GM18873 (cell line): ENCODE data around the gene PALD1.

Experiments
- ATAC-seq: cut with Tn5 transposase; IDR thresholded peaks from one replicate; pipeline ENCODE4 v1.9.1; 2021; ENCODE audit warnings: mild to moderate bottlenecking, moderate library complexity, moderate number of reproducible peaks; ENCODE audit not compliant: unreplicated experiment, low FRiP score

PALD1 gene

DNA sequence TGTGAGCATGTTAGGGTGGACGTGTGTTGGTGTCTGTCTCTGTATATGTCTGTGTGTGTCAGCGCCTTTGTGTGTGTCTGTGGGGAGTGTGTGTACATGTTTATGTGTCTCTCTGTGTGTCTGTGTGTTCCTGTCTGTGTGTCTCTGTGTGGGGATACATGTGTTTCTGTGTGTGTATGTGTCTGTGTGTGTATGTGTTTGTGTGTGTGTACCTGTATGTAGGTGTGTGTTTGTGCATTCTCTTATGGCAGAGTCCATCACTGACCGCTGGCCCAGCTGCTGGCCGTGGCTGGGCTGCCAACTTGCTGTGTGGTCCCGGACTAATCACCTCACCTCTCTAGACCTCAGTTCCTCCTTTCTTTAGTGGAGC is 54.6 kb downstream of the PALD1 start:
- ATAC-seq: no peak

DNA sequence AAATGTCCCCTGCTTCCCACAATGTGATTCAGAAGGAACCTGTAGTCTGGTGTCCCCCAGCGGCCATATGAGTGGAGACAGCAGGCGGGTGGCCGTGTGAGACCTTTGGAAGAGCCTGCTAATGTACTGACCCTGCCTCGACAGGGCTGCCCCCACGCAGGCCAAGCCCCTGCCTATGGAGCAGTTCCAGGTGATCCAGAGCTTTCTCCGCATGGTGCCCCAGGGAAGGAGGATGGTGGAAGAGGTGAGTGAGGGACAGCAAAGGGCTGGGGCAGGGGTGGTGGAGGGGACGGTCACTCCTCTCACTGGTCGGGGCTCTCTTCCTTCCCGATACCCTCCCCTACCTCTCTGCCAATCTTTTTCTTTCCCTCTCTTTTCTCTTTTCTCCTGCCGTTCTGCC is 55.7 kb downstream of the PALD1 start:
- ATAC-seq: no peak

DNA sequence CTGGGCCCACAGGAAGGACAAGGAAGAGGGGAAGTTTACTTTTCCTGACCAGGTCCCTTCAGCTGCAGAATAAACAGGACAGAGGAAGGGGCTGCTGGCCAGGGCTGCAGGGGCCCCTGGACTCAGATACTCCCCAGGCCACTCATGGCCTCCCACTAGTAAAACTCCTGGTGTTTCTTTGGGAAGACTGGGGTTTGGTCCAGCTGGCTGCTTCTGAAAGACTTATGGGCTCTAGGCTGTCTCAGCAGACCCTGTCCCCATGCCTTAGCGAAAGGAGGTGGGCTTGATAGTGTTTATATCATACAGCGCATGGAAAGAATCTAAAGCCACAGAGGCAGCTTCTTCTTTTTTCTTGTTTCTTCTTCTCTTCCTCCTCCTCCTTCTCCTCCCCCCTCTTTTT is 56.4 kb downstream of the PALD1 start:
- ATAC-seq: no peak

DNA sequence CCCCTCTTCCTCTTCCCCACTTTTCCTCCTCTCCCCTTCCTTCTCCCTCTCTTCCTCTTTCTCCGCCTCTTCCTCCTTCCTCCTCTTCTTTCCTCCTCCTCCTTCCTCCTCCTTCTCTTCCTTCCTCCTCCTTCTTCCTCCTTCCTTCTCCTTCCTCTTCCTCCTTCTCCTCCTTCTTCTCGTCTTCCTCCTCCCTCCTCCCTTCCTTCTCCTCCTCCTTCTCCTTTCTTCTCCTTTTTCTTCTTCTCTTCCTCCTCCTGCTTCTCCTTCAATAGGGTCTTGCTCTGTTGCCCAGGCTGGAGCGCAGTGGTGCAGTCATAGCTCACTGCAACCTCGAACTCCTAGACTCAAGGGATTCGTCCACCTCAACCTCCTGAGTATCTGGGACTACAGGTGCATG is 56.9 kb downstream of the PALD1 start:
- ATAC-seq: no peak

DNA sequence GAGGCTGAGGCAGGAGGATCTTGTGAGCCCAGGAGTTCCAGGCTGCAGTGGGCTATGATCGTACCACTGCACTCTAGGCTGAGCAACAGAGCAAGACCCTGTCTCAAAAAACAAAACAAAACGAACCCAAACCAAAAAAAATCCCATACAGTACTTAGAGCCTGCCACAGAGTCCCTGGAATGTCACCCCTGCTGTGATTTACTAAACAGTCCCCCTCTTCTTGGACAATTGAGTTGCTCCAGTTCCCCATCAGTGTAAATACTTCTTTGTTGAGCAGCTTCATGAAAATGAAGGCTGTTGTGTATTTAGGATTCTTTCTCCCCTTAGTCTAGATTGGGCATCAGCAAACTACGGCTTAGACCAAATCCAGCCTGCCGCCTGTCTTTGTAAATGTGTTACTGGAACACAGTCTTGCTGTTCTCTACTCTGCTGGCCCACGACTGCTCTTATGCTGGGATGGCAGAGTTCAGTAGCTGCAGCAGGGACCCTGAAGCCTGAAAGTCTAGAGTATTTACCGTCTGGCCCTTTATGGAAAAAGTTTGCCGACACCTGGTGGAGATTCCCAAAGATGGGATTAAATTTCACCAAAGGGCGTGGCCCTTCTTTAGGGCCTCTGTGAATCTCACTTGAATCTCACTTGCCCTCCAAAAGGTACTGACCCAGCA is 57.8 kb downstream of the PALD1 start:
- ATAC-seq: no peak

DNA sequence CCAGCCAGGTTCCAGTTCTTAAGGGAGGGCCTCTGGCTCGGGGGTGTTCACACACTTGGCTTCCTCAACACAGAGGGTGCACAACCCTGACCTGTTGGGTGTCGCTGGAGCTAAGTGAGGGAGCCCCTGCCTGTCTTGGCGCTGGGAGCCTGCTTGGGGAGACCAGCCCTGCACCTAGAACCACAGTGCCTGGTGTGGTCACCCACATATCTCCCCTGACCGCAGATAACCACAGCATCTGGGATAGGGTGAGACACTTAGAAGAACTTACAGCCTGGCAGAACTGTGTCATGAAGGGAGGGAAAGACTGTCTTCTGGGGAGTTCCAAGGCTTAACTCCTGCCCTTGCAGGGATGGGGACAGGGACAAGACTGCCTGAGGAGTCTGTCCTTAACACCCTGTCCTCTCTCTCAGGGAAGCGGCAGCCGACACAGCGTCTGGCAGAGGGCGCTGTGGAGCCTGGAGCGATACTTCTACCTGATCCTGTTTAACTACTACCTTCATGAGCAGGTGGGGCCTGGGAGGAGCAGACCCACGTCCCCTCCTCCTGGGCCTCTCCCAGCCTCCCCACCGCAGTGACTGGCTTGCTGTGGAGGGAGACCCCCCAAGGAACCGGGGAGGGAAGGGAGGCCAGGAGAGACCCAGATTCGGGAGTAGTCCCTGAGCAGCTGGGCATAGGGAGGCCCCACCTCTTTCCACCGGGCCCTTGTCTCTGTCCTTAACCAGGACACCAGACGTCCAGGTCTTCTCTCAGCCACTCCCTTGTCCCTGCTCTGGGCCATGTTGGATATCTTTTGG is 59.0 kb downstream of the PALD1 start:
- ATAC-seq: no peak

DNA sequence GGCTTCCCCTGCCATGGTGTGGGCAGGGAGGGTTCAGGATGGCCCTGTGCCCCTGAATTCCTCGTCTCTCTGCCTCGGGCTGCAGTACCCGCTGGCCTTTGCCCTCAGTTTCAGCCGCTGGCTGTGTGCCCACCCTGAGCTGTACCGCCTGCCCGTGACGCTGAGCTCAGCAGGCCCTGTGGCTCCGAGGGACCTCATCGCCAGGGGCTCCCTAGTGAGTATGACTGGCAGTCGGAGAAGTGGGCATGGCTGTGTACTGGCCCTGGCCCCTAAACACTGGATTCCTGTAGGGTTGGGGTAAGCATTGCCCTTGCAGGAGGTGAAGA is 59.6 kb downstream of the PALD1 start:
- ATAC-seq: no peak

DNA sequence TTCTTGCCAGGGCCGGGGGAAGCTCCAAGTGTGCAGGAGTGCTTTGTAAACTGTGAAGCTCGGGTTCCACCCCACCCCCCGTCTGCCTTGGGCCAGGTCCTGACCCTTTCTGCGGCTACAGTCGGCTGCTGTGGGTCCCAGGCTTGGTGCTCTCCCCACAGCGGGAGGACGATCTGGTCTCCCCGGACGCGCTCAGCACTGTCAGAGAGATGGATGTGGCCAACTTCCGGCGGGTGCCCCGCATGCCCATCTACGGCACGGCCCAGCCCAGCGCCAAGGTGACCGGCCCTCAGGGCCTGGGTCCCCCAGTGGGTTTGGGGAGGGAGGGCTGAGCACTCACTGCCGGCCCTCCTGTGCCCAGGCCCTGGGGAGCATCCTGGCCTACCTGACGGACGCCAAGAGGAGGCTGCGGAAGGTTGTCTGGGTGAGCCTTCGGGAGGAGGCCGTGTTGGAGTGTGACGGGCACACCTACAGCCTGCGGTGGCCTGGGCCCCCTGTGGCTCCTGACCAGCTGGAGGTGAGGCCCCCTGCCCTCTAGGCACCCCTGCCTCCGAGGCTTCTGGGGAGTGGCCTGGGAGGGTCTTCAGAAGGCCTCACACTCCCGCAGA is 60.3 kb downstream of the PALD1 start:
- ATAC-seq: no peak

DNA sequence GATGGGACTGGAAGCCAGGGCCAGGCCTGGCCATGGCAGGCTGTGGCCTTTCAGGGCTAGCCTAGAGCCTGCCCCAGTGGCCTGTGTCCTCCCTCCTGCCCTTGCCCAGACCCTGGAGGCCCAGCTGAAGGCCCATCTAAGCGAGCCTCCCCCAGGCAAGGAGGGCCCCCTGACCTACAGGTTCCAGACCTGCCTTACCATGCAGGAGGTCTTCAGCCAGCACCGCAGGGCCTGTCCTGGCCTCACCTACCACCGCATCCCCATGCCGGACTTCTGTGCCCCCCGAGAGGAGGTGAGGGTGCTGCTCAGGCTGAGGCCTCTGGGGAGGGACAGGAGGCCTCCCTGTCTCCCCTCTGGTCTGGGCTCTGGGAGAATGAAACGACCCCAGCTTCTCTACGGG is 60.9 kb downstream of the PALD1 start:
- no peak for ATAC-seq

DNA sequence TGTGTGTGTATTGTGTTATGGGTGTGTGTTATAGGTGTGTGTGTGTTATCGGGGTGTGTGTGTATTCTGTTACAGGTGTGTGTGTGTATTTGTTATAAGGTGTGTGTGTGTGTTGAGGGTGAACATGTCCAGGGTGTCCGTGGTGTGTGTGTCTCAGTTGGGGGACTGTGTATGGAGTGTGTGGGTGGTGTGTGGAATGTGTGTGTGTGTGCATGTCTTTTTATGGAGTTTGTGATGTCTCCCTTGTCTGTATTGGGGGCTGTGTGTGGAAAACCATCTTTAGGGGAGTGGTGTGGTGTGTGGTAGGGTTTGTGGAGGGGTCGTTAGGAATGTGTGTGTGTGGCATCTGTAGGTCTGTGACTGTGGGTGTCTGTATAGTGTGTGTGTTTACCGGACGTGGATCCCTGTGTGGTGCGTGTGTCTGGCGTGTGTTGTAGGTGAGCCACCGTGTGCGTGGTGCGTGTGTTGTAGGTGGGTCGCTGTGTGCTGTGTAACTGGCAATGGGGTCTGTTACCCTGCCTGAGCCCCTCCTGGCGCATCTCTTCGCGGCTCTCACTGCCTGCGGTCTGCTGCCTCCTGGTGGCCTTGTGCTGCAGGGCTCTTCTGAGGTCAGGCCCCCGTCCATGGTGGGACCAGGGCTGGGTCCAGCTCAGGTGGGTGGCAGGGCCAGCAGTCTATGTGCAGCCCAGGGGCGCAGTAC is 61.7 kb downstream of the PALD1 start:
- ATAC-seq: no peak

DNA sequence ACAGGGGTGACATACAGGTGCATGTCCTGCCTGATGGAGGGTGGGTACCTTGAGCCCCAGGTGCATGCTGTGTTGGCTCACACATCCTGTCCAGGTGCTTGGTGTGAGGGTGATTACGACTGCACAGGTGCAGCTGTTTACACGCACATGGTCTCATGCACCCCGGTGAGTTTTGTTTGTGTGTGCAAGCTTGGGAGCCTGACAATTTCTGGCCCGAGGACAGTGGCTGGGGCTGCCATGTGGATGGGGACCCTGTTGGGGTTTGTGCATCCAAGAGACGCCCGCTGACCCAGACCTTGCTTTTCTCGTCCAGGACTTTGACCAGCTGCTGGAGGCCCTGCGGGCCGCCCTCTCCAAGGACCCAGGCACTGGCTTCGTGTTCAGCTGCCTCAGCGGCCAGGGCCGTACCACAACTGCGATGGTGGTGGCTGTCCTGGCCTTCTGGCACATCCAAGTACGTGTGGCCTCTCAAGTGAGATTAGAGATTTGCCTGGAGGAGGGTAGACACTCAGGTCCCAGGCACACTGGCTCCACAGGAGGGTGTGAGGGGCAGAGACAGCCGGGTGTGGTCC is 62.3 kb downstream of the PALD1 start:
- ATAC-seq: no peak

DNA sequence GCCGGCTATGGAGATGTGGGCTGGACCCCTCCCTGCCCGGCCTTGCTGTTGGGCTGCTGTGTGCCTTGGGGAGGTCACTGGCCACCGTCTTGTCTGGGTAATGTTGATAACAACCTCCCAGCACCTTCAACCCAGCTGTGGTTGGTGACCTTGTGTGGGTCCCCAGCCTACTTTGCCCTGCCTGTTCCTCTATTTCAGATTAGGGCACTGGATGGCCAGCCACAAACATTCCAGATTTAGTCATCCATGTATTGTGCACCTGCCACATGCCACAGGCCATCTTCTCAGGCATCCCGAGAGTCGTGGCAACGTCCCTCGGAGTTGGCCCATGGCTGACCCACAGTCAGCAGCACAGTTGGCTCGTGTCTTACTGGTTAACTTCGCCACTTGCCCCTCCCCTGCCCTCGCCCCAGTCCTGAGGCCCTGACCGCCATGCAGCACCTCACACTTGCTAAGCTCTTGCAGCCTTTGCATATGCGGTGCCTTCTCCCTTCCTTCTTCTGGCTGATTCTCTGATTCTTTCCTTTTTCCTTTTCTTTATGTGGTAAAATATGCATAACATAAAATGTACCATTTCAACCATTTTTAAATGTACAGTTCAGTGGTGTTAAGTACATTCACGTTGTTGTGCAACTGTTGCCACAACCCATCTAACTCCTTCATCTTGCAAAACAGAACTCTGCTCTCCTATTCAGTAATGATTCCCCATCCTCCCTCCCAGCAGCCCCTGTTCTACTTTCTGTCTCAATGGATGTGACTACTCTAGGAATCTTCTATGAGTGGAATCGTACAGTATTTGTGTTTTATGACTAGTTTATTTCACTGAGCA is 63.4 kb downstream of the PALD1 start:
- ATAC-seq: no peak

DNA sequence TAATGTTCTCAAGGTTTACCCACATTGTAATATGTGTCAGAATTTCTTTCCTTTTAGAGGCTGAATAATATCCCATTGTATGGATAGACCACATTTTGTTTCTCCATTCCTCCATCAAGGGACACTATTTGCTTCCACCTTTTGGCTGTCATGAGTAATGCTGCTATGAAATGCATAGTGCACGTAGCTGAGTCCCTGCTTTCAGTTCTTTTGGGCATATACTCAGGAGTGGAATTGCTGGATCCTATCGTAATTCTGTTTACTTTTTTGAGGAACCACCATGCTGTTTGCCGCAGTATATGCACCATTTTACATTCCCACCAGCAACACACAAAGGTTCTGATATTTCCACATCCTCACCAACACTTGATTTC is 64.0 kb downstream of the PALD1 start:
- no peak for ATAC-seq

DNA sequence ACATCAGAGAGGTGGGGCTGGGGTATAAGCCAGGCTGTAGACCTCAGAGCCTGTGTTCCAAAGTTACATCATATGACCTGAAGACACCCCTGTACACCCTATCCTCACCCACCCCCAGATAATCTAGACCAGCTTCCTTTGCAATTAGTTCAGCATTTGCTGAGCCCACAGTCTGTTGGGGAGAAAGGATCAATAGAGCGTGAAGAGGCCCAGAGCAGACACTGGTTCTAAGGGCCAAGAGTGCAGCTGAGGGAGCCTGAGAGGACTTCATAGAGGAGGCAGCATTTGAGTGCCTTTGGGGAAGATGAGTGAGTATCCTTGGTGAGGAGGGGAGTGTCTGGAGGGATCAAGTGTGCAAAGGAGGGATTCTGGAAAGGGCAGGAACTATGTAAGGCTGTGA is 65.3 kb downstream of the PALD1 start:
- no peak for ATAC-seq

DNA sequence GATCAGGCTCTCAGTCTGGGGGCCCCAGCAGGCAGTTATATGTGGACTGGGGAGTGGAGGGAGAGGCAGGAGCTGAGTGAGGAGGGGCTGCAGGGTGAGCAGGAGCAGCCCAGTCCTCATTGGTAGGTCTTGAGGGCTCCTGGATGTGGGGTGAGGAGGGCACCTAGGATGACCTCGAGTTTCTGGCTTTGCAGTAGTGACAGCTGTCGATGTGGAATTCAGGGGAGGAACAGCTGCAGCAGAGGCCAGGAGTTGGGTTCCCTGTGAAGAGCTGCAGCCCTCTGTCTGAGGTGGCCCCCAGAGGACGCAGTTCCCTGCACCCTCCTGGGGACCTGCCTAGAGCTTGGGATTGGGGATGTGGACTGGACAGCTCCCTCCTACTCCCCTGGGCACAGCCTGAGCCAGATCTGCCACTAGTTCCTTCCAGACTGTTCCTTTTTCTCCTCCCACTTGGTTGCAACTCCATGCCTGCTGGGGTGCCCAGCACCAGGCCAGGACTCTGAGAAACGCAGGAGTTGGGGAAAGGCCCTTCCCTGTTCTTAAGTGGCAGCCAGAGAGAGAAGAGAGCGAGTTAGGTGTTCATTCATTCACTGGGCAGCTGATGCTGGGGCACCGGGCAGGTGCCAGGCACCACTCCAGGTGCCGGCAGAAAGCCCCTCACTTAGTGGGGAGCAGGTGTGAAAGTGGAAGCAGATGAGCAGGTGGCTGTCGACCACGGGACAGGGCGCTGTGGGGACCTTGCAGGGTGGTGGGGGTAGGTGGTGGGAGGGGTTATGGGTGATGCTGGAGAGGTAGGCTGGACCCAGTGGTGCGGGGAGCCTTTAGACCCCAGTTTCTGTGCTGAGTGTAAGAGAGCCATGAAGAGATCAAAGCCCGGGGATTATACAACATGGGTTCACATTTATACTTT is 66.1 kb downstream of the PALD1 start:
- ATAC-seq: no peak

DNA sequence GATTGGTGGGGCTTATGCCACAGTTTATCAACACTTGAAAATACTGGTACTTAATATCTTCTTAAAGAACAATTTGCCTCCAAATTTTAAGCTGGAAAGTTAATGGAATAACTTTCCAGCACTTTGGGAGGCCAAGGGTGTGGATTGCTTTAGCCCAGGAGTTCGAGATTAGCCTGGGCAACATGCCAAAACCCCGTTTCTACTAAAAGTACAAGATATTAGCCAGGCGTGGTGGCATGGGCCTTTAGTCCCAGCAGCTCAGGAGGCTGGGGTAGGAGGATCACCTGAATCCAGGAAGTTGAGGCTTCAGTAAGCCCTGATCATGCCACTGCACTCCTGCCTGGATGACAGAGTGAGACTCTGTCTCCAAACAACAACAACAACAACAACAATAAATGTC is 68.0 kb downstream of the PALD1 start:
- ATAC-seq: no peak

DNA sequence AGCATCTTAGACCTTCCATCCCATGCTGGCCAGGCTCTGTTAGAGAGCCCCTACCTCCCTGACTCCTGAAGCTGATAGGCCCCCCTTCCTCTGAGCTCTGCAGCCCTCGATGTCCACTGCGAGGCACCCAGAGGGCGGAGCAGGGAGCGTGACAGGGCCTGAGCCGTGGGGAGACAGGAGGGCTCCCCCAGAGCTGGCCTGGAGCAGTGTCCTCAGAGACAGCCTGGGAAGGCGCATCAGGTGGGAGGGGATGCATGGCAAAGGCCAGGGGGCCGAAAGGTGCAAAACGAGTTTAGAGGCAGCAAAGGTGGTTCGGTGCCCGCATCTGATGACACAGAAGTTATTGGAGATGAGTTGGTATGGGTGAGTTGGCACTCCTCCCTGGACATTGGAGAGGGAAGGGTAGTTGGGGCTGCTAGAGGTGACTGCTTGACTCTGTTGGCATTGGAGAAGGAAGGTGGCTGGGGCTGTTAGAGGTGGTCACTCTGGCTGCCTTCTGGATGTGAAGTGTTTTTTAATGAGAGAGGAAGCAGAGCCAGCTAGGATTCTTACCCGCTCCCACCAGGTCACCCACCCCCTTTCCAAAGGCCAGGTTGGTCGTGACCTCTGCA is 70.9 kb downstream of the PALD1 start:
- no peak for ATAC-seq

DNA sequence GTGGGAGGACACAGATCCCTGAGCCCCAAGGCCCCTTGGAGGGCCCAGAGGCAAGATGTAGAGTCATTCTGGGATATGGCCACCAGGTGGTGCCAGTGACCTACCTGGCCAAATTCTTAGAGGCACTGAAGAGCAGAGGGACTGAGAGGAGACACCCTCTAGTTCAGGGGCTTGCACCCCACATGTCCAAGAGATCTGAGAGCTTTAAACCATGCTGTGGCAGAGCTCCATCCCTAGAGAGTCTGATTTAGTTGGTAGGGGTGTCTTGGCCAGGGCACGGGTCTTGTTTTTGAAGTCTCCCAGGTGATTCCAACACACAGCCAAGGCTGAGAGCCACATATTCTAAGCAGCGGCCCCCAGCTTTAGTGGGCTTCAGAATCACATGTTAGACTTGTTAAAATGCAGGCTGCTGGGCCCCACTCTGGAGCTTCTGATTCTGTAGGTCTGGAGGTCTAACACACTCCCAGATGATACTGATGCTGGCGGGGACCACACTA is 71.4 kb downstream of the PALD1 start:
- no peak for ATAC-seq

DNA sequence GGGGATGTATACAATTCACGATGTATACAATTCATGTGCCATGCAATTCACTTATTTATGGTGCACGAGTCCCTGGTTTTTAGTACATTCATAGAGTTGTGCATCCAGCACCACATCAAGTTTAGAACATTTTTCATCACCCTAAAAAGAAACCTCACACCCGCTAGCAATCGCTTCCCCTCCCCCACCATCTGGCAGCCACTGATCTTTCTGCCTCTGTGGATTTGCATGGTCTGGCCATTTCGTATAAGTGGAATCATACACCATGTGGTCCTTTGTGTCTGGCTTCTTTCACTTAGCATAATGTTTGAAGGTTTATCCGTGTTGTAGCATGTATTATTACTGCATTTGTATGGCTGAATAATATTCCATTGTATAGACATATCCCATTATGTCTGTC is 71.9 kb downstream of the PALD1 start:
- no peak for ATAC-seq
